Motor neuron (in vitro differentiated cells): Measurements from ENCODE around the gene SORL1-AS1.

Experiments
- ATAC-seq, 8 experiments: fragments of 200-7000 bp; cut with Tn5 transposase; replicated peaks in 6 of 8; 2 replicates each; pipeline ENCODE4 v1.8.0; 2021; ENCODE audit warnings: mild to moderate bottlenecking in 8 of 8, moderate library complexity in 8 of 8
- H3K27ac ChIP-seq, 2 donors: fragments of 250-450 bp; sonication (Bioruptor Pico); 2 replicates each; pipeline ENCODE4 v1.9.0; 2021; ENCODE audit warnings: antibody characterized with exemption in 2 of 2, mild to moderate bottlenecking in 2 of 2, moderate library complexity in 1 of 2
- H3K4me1 ChIP-seq, 2 donors: fragments of 250-450 bp; sonication (Bioruptor Pico); replicated peaks in 1 of 2; 2 replicates each; pipeline ENCODE4 v1.6.1; 2021; ENCODE audit warnings: antibody characterized with exemption in 2 of 2, mild to moderate bottlenecking in 2 of 2, moderate library complexity in 1 of 2
- H3K4me3 ChIP-seq, 5 donors: fragments of 250-450 bp; sonication (Bioruptor Pico); 2 replicates each; pipeline ENCODE4 v1.9.0; 2021; ENCODE audit warnings: antibody characterized with exemption in 5 of 5, mild to moderate bottlenecking in 5 of 5, moderate library complexity in 4 of 5
- WGBS, 10 experiments: fragments of 450-650 bp; shearing (Covaris generic); methylation state at CpG; one replicate each; pipeline ENCODE4 v1.0.0; 2022; 5-methylcytosine and 5-hydroxymethylcytosine counted together
- in situ Hi-C, 9 experiments: fragments of 400-800 bp; cut with MboI; loops; one replicate each; pipeline ENCODE4 v1.15.0; 2021; ENCODE audit warnings: low sequenced_read_pairs in 9 of 9, low pct_unique_long_range_greater_than_20kb in 2 of 9; ENCODE audit not compliant: unreplicated experiment in 9 of 9

The SORL1-AS1 gene

DNA sequence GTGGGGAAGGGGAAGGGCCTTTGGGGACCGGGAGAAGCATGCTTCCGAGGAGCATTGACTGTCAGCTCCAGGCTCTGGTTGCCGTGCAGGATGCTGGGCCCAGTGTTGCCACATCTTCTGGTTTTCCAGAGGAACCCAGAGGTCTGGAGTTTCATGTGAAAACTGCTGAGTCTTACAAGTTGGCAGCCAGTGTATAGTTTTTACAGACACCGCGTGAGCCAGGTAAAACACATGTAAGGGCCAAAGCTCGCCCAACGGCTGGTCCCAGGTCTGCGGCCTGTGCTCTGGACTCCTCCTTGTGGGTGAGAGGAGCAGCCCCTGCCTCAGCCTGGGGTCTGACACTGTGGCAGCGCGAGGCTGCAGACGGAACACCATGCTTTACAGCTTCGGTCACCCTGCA is 18.4 kb upstream of the SORL1-AS1 start:
- no peak overlapping the region for H3K4me3 ChIP-seq
- in situ Hi-C loops, result loop anchor here in 1 of 9 experiments (25.0 kb wide), 1 partner anchor 159 kb away; no protein-coding TSS in a partner anchor

GRCh38 chr11:121469910-121470309 is 17.1 kb upstream of the SORL1-AS1 start:
- WGBS, 10 experiments, result 70 to 93% (median 83%) methylated on average over 2 to 5 of the region's 5 CpGs; no CpG with 5 or more reads in 3 of the 10 experiments
- H3K4me1 ChIP-seq, result peaks cover 32 to 46% of the 10 kb centered on the region in 2 donors
- H3K27ac ChIP-seq, result no peak overlapping the region
- no peak for ATAC-seq
- in situ Hi-C loops, result loop anchor here in 1 of 9 experiments (25.0 kb wide), 1 partner anchor 158 kb away; no protein-coding TSS in a partner anchor
- H3K4me3 ChIP-seq, result no peak overlapping the region

More for the DNA sequence above, 18.4 kb upstream of the SORL1-AS1 start:
- ATAC-seq, result no peak
- H3K4me1 ChIP-seq, result peaks cover 19 to 33% of the 10 kb centered on the region in 2 donors
- 83 to 100% (median 100%) methylated on average over 2 to 10 of the region's 12 CpGs; no CpG with 5 or more reads in 5 of the 10 experiments for WGBS, 10 experiments
- no peak overlapping the region for H3K27ac ChIP-seq

DNA sequence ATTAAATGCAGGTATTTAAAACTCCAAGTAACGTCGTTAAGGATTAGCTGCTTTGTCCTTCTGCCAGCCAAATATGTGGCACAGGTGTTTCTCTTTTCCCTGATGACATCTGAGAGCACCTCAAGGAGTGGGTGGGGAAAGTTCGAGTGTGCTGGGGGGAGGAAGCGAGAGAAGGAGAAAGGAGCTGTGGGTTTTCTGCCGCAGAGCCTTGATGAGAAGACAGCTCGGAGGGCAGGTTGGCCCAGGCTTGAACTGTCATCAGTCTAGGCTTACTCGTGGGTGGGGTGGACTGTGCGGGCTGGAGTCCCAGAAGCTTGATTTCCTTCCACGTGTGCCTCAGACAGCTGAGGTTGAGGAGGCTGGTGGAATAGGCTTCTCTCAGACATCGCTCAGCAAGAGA is 15.2 kb upstream of the SORL1-AS1 start:
- ATAC-seq, result peak in 1 of 8 experiments; percentile 8
- Histone ChIP-seq H3K27ac (peak overlapping the region; percentile 61 to 91), H3K4me3 (no peak overlapping the region), H3K4me1 (peaks cover 42 to 59% of the 10 kb centered on the region in 2 donors)
- in situ Hi-C loops, result loop anchor here in 1 of 9 experiments (25.0 kb wide), 1 partner anchor 156 kb away; no protein-coding TSS in a partner anchor
- 0 to 94% (median 80%) methylated on average over 1 to 9 of the region's 10 CpGs; no CpG with 5 or more reads in 1 of the 10 experiments for WGBS, 10 experiments

DNA sequence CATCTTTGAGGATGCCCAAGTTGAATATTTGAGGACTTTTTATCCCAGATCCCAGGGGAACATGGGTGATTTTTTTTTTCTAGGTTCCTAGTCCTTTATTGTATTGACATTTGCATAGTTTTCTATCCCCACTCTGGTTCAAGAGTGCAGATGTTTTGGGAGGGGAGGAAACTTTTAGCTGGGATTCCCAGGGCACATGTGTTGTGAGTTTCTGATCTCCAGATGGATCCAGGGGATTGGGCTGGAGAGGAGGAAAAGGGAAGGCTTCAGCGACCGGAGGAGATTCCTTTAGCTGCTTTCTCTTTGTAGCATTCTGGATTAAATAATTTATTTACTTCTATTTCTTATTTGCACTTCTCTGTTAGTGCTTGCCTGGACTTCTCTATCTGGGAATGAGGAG is 14.7 kb upstream of the SORL1-AS1 start:
- whole genome bisulfite sequencing, 10 experiments, result 10 to 90% (median 75%) methylated on average over 2 of the region's 2 CpGs; no CpG with 5 or more reads in 5 of the 10 experiments
- no peak for ATAC-seq
- Histone ChIP-seq H3K27ac (peak overlapping the region; percentile 71 to 91), H3K4me3 (no peak overlapping the region), H3K4me1 (peaks cover 42 to 62% of the 10 kb centered on the region in 2 donors)
- in situ Hi-C loops, result loop anchor here in 1 of 9 experiments (25.0 kb wide), 1 partner anchor 155 kb away; no protein-coding TSS in a partner anchor

DNA sequence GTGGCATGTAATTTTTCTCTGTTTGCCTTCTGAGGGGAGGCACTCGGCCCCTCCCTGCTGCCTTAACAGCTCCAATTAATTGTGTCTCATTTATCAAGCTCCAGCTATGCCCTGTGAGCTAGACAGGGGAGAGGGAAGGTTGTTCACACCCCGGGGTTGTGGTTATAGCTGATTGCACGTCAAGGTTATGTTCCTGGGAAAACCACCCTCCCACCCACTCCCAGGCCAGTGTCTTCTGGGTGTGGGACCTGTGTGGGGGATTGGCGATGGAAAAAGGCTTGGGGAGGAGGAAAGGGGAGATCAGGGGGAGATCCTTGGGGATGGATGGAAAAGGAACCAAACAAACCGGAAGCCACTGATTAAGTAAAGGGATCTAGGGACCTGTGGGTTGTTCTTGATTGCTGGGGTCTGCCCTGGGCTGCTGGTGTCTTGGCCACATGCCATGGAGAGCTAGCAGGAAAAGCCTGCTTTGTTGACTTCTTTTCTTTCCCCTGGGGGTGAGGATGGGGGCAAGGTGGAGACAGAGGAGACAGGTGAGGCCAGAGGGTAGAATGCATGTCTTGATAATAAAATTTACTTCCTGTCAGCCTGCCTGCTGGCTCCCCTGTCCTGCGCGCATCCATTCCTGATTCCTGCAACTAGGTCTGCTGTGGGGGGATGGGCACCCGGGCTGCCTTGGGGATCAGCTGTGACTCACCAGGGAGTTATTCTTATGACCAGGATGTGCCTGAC is 13.5 kb upstream of the SORL1-AS1 start:
- WGBS, 10 experiments, result 20% methylated on average over 1 of the region's 8 CpGs; no CpG with 5 or more reads in 9 of the 10 experiments
- in situ Hi-C loops, result loop anchor here in 1 of 9 experiments (25.0 kb wide), 1 partner anchor 154 kb away; no protein-coding TSS in a partner anchor
- peak; percentile 73 to 88 (median 82) for ATAC-seq

GRCh38 chr11:121465709-121466062 is 12.9 kb upstream of the SORL1-AS1 start:
- Histone ChIP-seq H3K4me1 (peaks cover 42 to 80% of the 10 kb centered on the region in 2 donors), H3K27ac (peak overlapping the region; percentile 78 to 91), H3K4me3 (no peak overlapping the region)
- in situ Hi-C loops, result loop anchor here in 1 of 9 experiments (25.0 kb wide), 1 partner anchor 153 kb away; no protein-coding TSS in a partner anchor
- WGBS, 10 experiments, result 0 to 83% (median 60%) methylated on average over 1 to 2 of the region's 8 CpGs; no CpG with 5 or more reads in 7 of the 10 experiments
- ATAC-seq, result peak in 2 of 8 experiments; percentile 15 to 16

More for the DNA sequence above, 13.5 kb upstream of the SORL1-AS1 start:
- peaks cover 42 to 74% of the 10 kb centered on the region in 2 donors for H3K4me1 ChIP-seq
- H3K4me3 ChIP-seq, result no peak overlapping the region
- H3K27ac ChIP-seq, result peak overlapping the region; percentile 78 to 91

DNA sequence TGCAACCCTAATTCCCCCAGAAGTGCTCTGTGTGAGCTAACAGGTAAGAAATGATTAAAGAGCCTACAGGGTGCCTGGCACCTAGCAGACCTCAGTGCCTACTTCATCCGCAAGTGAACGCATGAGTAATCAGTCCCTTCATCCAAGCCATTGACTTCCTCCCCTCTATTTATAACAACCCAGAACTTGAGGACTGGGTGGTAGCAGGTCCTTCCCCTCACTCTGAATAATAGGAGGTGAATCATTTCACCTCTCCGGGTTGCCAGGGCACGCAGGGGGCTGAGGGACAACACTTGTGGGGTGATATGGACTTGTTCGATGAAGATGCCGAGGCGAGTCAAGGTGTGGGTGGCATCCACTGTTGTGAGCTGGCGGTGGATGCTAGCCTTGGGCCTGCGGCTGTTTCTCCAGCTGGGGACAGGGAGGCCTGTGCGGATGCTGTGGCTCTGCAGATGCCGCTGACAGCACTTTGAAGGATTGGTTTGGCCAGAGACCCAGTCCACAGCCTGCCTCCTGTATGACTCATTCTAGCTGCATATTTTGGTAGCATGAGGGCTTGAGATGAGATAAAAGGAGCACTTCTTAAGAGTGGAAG is 11.7 kb upstream of the SORL1-AS1 start:
- in situ Hi-C loops, result loop anchor here in 1 of 9 experiments (25.0 kb wide), 1 partner anchor 152 kb away; no protein-coding TSS in a partner anchor
- Histone ChIP-seq H3K27ac (peak overlapping the region; percentile 26 to 91), H3K4me1 (peaks cover 53 to 90% of the 10 kb centered on the region in 2 donors), H3K4me3 (no peak overlapping the region)
- 16 to 60% (median 52%) methylated on average over 2 to 6 of the region's 11 CpGs; no CpG with 5 or more reads in 5 of the 10 experiments for WGBS, 10 experiments
- ATAC-seq, result peak; percentile 78 to 91 (median 81)

DNA sequence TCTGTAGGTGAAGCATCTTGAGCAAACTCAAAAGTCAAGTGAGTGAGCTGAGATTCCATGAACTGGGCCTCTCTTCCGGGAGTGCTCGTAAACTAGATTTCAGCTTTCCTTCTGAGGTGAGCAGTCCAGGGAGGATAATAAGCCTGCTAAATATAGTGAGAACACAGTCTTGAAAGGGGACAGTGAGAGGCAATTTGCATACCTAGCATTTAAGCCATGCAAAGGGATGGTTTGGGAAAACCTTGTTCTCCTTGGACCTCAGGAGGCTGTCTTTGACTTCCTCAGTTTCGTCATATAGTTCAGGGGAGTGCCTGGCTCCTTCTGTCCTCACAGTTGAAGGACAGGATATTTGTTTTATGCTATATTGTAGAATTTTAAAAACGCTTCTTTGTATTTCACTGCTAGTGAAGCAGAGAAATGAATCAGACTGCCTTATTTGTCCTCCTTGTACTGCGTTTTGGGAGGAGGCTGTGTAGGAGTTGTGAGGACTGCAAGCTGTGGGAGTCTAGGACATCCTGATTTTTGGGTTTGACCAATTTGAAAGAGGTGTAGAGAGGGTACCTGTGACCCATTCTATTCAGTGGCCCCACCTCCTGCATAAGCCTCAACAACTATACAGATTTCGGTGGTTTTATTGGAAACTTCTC is 11.0 kb upstream of the SORL1-AS1 start:
- Histone ChIP-seq H3K4me1 (peaks cover 60 to 95% of the 10 kb centered on the region in 2 donors), H3K4me3 (no peak overlapping the region), H3K27ac (peak overlapping the region; percentile 26 to 91)
- no peak for ATAC-seq
- WGBS, 10 experiments, result 68 to 100% (median 94%) methylated on average over 1 to 6 of the region's 6 CpGs; no CpG with 5 or more reads in 1 of the 10 experiments
- in situ Hi-C loops, result loop anchor here in 1 of 9 experiments (25.0 kb wide), 1 partner anchor 152 kb away; no protein-coding TSS in a partner anchor

DNA sequence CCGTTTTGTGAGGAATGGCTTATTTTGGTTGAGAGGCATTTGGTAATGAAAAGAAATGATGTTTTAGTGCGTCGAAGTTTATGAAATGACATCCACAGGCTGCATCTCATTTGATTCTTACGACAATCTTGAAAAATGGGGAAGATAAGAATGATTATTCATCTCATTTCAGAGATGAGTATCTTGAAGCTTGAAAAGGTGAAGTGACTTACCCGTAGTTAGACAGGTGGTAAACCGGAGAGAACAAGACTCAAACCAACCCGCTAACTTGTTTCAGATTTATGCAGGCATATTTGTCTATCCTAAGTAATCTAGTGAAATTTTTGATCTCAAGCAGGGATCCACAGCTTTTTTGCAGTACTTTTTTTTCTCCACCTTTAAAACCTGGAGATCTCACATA is 9.1 kb upstream of the SORL1-AS1 start:
- Histone ChIP-seq H3K27ac (no peak overlapping the region), H3K4me3 (no peak overlapping the region), H3K4me1 (peaks cover 56 to 98% of the 10 kb centered on the region in 2 donors)
- ATAC-seq, result no peak
- in situ Hi-C loops, result loop anchor here in 1 of 9 experiments (25.0 kb wide), 1 partner anchor 150 kb away; no protein-coding TSS in a partner anchor
- WGBS, 10 experiments, result 65 to 100% (median 91%) methylated on average over 2 to 7 of the region's 7 CpGs

- Histone ChIP-seq H3K4me3 (no peak overlapping the region), H3K4me1 (peaks cover 48 to 98% of the 10 kb centered on the region in 2 donors), H3K27ac (peak overlapping the region in 1 of 2 donors; percentile 66)
- in situ Hi-C loops, result loop anchor here in 1 of 9 experiments (25.0 kb wide), 1 partner anchor 149 kb away; no protein-coding TSS in a partner anchor
- WGBS, 10 experiments, result 33 to 100% (median 89%) methylated on average over 1 to 4 of the region's 4 CpGs; no CpG with 5 or more reads in 3 of the 10 experiments
- no peak for ATAC-seq
Observed at GRCh38 chr11:121460941-121461514, 8.3 kb upstream of the SORL1-AS1 start.

GRCh38 chr11:121459413-121460017 is 6.7 kb upstream of the SORL1-AS1 start:
- in situ Hi-C loops, result loop anchor here in 1 of 9 experiments (25.0 kb wide), 1 partner anchor 147 kb away; no protein-coding TSS in a partner anchor
- H3K27ac ChIP-seq, result peak overlapping the region; percentile 31 to 66
- no peak overlapping the region for H3K4me3 ChIP-seq
- peaks cover 35 to 87% of the 10 kb centered on the region in 2 donors for H3K4me1 ChIP-seq
- ATAC-seq, result peak in 5 of 8 experiments; percentile 14 to 49 (median 32)
- 17 to 80% (median 55%) methylated on average over 1 to 3 of the region's 7 CpGs; no CpG with 5 or more reads in 4 of the 10 experiments for WGBS, 10 experiments
